Suppressor macrophage treated with lipopolysaccharide for 1 hour (primary cell): ENCODE results near the gene AKR7A3.

ENCODE experiments used
- DNase-seq, 3 donors: peaks; one replicate each; pipeline ENCODE4 v3.0.0-alpha.2; 2020 to 2022

Gene AKR7A3

GRCh38 chr1:19251305-19252196, 37.0 kb downstream of the AKR7A3 start, which contains the start of the genes EMC1 and MRTO4:
TSS of gene EMC1 (minus strand) at chr1:19251524. CDS start at chr1:19251509, 15 bp downstream.
TSS of gene MRTO4 (plus strand) at chr1:19251805. CDS start at chr1:19251836, 31 bp downstream.
- DNase-seq = peak; percentile 91 to 96 (median 93)

GRCh38 chr1:19250629-19251304, 37.8 kb downstream of the AKR7A3 start:
- peak in 1 of 3 donors; percentile 15 for DNase-seq

- peak; percentile 73 to 81 (median 80) for DNase-seq
These were observed 47.7 kb downstream of the AKR7A3 start for GRCh38 chr1:19240673-19241538.

GRCh38 chr1:19239876-19240275, 48.7 kb downstream of the AKR7A3 start:
- no peak for DNase-seq

- DNase-seq = no peak
These were observed 54.3 kb downstream of the AKR7A3 start for GRCh38 chr1:19234224-19234623.
